ENCODE measurements around the gene RAD51AP1.
"Not testable (repeated sequence)": the region's sequence is repeated elsewhere in the genome, so short reads cannot be mapped to it uniquely, and the experiment has no call there.

RAD51AP1 gene, protein sequence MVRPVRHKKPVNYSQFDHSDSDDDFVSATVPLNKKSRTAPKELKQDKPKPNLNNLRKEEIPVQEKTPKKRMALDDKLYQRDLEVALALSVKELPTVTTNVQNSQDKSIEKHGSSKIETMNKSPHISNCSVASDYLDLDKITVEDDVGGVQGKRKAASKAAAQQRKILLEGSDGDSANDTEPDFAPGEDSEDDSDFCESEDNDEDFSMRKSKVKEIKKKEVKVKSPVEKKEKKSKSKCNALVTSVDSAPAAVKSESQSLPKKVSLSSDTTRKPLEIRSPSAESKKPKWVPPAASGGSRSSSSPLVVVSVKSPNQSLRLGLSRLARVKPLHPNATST
- 1.1 reads per million for total RNA-seq

DNA sequence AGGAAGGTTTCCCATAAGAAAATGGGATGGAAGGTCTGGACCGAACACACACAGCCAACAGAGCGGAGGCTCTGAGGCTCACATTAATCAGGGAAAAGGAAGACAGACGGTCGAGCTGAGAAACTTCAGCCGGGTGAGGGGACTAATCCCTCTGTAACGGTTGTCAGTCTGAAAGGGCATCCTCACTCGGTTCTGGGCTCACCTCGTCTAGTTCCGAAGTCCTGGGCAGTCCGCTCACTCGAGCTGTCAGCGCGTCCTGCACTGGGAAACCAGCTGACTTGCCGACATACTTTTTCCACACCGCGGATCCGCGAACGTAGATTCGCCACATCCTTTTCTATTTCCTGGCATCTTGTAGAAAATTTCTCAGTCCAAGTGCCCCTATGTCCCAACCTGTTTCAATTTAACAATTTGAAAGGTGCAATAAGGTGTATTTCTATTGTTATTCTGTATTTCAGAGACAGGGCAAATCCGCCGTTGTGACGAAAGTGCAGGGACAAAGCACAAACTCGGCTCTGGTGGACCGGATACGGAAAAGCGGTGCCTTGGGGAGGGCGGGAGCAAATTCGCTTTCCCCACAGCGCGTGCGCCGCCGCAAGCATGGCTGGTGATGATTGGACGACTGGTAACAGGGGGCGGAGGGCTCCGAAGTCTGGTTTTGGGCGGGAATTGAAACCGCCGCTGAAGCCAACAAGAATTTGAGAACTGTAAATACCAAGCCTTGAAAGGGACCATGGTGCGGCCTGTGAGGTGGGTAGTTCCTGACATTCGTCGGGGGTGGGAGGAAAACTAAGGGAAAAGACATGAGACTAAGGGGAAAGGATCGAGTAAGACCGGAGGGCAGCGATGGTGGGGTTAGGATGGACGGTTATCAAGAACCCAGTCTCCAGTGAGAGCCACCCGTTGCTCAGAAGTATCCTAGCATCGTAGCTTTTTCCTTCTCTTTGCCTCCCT is at the start of gene RAD51AP1:
Gene RAD51AP1, plus strand, starts transcription at position 684 of the 954 bp plus-strand sequence. Its CDS starts 50 bp downstream, at position 734.
- DNase-seq, result peak; percentile 93

DNA sequence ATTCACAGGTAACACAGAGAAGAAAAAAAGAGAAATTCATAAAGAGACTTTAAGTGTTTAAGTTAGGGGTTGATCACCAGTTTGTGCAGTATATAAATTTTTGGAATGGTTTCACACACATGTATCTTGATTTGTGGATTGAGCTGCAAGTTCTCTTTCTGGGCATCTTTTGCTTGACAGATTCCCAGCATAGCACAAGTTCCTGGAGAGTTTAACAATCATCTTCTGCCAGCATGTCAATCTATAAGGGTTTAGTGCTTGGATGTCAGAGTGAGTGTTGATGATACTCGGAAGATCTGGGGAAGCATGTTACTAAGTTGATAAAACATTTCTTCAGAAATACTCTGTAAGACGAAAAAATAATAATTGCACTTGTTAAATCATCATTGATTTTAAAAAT is 49.1 kb upstream of the RAD51AP1 start:
- no peak for DNase-seq

DNA sequence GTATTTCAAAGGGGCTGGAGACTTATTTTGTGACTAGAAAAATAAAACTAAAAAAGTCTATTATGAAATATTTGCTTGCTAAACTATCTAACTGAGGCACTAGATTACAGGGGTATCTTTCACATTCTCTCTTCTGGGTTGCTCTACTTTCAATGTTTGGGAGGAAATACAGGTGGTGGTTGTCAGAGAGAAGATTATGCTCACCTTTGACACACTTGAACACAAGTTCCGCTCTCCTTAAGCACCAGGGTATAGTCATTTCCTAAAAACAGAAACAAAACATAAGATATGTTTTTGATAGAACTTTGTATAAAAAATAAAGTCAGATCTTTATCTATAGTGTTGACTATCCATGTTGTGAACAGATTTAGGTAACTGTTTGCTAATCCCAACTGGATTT is 47.7 kb upstream of the RAD51AP1 start:
- DNase-seq, result no peak

DNA sequence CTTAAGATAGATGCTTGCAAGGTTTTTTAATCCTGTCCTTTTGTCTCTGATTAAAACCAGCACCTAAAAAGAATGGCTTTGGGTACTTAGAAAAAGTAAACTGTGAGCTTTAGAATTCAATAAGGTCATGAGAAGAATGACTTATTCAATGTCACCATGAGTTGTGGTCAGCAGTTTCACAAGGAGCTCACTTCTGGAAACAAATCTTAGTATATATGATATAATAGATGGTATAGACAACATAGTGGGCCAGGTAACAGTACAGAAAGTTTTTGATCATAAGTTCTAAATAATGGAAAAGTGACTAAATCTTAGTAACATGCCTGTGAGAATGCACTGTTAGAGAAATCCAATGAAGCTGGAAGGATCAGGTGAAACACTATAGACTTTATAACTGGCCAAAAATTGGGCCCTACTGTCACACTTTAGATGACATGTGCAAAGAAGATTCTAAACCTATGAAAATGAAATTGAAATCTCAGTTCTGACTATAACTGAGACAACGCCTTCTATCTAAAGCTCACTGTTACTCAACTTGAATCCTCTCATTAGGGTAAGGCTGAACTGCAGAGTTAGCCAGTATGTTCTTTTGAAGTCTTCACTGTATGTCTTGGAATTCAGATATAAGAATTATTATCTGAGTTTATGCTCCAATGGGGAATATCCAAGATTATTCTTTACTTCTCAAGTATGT is 42.4 kb upstream of the RAD51AP1 start:
- no peak for DNase-seq

DNA sequence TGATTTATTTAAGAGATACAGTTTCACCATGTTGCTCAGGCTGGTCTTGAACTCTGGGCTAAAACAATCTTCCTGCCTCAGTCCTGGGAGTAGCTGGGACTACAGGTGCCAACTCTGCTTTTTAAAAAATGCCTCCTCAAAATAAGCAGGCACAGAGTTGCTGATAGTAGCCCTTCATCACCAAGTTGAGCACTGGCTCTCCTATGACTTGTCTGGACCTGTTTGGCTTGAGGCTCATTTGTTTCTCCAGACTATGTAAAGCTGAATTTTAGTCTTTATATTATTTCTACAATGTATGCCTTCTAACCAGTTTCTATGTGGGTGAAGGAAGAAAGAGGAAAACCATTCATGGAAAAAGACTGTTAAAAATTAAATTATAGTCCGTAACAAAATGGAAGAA is 39.5 kb upstream of the RAD51AP1 start:
- no peak for DNase-seq

DNA sequence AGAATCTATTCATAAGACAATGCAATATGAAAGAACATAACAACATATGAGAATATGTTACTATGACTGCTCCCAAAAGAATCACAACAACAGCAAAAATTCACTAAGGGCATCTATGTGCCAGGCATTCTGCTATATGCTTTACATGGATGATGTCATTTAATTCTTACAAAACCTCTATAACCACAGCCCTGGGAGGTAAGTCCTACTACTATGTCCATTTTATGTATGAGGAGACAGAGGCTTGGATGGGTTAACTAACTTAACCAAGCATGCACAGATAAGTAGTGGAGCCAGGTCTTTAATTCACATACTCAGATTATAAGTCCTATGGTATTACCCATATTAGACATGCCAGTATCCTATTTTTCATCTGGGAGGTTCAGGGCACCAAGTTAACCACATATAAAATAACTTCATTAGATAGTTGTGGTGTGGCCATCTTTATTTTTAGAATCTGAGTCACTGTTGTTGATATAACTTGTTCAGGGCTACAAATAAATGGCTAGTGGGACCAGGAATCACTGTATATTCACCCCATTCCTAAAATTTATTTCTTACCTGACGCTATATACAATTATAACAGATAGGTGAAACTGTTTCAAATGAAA is 33.2 kb upstream of the RAD51AP1 start:
- DNase-seq, result no peak

DNA sequence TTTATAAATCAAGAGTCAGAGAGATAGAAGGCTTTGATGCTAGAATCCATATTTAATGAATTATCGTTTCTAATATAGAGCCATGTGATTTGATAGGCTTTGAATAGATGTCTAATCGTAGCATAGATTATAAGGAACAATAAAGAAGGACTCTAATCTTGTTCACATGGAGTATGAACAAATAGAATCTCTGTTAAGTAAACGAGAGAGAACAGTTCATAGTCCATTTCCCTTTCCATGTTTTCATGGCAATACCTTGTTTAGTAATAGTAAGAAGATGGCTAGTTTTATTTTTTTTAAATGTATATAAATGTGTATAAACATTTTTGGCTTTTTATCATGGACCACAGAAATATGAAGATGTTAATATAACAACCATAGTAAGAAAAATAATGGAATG is 32.3 kb upstream of the RAD51AP1 start:
- DNase-seq, result no peak

DNA sequence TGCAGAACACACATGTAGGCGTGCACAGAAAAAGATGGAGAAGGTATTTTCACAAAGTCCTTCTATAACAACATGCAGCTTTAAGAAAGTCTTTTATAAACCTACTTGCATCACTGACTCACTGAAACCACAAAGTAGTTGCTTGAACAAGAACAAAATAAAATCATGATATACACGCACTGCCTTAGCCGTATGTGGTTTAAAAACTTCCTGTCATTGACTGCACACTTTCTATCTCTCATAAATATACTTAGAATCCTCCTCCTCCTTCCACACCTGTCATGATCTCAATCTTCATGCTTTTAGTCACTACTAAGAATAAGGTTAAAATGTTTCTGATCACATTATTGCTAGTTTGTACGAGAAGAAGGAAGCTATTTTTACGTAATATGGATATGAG is 31.8 kb upstream of the RAD51AP1 start:
- no peak for DNase-seq

DNA sequence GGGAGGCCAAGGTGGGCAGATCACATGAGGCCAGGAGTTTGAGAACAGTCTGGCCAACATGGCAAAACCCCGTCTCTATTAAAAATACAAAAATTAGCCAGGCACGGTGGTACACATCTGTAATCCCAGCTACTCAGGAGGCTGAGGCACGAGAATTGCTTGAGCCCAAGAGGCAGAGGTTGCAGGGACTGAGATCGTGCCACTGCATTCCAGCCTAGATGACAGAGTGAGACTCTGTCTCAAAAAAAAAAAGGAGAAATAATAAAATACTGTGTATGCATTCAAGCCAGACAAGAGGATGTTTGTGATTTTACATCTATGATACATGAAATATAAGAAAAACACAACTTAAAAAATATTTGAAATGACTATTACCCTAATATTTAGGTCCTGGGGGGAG is 30.2 kb upstream of the RAD51AP1 start:
- not testable (repeated sequence) for DNase-seq

DNA sequence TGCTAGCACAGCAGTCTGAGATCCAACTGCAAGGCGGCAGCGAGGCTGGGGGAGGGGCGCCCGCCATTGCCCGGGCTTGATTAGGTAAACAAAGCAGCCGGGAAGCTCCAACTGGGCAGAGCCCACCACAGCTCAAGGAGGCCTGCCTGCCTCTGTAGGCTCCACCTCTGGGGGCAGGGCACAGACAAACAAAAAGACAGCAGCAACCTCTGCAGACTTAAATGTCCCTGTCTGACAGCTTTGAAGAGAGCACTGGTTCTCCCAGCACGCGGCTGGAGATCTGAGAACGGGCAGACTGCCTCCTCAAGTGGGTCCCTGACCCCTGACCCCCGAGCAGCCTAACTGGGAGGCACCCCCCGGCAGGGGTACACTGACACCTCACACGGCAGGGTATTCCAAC is 29.4 kb upstream of the RAD51AP1 start:
- not testable (repeated sequence) for DNase-seq

DNA sequence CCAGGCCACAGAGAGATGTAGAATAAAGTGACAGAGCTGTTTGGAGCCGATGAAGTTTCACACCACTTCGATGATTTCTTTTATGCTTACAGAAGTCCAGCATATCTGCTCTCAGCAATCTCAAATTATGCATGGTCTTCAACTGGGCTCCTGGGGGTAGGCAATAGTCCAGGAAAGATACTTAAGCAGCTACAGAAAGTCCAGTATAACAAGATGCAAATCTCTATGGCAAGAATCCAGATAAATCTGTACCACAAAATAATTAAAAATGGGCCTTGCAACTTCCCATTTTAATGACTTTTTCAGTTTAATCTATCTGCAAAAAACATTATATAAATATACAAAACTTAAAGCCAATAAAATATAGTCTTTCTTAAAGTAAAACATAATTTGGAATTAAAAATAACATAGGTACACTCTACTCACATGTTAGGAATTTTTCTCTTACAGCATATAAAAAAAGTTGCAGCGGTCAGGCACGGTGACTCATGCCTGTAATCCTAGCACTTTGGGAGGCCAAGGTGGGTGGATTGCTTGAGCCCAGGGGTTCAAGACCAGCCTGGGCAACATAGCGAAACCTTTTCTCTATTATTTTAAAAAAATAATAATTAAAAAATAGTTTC is 20.5 kb upstream of the RAD51AP1 start:
- no peak for DNase-seq

DNA sequence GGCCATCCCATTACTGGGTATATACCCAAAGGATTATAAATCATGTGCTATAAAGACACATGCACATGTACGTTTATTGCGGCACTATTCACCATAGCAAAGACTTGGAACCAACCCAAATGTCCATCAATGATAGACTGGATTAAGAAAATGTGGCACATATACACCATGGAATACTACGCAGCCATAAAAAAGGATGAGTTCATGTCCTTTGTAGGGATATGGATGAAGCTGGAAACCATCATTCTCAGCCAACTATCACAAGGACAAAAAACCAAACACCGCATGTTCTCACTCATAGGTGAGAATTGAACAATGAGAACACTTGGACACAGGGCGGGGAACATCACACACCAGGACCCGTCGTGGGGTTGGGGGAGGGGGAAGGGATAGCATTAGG is 15.2 kb upstream of the RAD51AP1 start:
- not testable (repeated sequence) for DNase-seq

DNA sequence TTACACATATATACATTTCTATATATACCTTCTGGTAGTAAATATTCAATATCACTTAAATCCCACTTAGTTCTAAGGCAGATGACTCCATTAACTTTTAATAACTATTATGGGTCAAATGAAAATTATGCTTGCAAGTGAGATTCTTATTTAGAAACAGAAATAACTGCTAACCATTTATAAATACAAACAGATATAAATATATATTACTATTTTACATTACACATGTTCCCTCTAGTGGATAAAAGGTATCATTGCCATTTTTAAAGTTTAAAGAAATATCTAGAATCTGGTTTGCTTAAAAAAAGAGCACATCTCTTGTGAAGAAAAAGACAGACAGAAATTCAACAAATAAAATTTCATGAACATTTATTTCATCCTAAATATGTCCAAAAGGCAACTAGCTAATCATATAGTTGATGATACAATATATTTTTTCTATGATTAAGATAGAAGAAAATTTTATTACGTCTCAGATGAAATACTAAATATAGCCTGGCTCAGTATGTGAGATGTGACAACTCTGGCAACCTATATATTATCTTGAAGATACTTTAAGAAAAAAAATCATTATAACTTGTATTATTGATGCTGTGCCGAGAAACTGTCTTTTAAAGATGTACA is 11.7 kb upstream of the RAD51AP1 start:
- no peak for DNase-seq

DNA sequence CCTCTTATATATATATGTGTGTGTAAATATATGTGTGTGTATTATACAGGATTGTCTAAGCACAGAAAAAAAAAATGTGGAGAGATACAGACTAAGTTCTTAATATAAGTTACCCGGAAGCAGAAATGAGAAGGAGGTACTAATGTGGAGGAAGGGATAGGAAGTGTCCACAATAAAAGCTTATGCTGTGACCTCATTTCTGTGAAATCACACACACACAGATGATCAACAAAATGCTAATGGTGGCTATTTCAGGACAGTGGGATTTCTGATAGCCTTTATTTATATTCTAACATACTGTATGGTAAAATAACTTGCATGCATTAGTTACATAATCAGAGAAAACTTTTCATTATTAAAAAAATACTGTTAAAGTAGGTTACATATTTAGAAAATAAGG is 8.5 kb upstream of the RAD51AP1 start:
- DNase-seq, result no peak

DNA sequence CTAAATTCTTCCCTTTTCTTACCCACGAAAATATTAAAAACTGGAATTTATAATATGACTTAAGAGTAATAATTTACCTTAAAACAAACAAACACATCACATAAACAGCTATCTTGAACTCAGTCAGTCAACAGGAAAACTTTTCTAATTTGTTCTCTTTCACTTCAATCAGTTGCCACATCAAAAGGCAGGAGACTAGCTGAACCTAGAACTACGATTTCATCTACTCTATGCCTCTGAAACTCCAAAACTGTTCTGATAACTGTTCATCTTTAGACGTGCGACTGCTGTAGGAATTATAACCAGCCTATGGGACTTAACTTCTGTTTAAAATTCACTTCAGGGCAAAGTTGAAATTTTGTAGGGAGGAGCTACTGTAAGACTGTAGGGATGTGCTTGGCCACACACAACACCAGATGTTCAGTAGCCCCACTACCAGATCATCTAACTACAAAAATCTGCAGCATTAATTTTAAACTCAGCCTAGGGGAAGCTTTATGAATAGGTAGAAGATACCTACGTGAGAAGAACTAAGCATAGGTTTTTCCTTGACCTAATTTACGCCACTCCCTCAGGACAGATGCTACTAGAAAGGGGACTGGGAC is 7.6 kb upstream of the RAD51AP1 start:
- DNase-seq, result no peak

DNA sequence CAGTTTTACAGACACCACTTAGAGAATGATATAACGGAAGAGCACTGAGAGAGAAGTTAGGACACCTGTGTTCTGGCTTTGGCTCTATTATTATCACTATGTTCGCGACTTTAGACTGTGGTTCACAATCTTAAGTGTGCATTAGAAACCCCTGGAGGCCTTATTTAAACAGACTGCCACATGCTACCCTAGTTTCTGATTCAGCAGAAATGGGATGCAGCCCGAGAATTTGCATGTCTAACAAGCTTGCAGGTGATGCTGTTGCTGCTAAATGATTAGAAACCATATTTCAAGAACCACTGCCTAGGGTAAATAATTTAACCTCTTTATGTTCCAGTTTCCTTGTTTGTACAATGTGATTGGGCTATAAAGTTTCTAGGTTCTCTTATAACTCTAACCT is 3.6 kb upstream of the RAD51AP1 start:
- DNase-seq, result no peak

DNA sequence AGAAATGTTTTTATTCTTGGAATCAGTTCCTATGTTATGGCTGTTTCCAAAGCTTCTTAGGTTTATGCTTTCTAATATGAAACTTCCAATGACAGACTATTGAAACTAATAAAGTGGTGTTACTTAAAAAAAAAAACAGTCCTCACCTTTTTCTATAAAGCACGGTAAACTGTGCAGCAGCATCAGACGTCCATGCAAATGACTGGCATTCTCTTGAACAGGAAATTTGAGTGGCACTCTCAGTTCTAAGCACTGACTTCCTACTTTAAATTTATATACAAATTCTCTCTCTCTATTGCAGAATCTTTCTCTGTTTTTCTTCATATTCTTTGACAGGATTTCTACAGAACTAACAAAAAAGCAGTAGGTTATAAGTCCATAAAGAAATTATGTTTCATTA is 2.8 kb upstream of the RAD51AP1 start:
- no peak for DNase-seq

DNA sequence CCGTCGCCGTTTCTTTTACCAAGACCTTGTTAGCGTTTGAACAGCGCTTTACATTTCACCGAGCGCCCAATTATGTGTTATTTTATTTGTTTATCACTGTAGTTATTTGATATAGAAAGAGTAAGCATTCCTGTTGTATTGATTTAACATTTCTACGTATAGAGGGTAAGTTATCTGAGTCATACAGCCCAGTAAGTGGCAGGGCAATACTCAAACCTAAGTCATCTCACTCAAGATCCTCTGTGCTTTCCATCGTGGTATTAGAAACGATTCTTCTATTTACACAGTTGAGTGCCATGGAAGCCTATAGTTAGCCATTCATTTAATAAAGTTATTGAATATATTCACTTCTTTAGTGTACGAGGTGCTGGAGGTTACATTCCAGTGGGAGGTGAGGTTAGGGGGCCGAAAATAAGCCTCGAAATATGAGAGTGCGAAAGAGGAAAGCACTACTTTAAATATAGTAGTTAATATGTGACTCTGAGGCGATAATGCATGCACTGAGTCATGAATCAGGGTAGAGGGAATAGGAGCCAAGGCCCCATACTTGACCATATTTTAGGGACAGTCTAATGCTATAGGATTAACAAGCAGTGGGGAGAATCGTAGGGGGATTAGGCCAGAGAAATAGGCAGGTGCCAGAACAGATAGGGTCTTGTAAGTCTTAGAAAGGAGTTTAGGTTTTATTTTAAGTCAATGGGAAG is 629 bp downstream of the RAD51AP1 start:
- no peak for DNase-seq

DNA sequence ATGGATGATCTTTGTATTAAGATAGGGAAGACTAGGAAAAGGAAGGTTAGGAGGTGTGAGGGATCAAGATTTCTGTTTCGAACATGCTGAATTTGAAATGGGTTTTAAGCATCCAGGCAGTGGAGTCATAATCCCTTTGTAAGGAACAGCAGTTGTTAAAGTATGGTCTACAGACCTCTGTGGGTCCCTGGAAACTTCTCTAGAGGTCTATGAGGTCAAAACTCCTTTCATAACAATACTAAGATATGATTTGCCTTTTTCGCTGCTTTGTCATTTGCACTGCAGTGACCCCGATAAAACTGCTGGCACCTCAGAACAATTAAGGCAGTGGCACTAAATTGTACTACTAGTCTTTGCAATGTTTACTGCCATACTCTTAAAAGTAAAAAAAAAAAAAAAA is 1.5 kb downstream of the RAD51AP1 start:
- DNase-seq, result no peak

DNA sequence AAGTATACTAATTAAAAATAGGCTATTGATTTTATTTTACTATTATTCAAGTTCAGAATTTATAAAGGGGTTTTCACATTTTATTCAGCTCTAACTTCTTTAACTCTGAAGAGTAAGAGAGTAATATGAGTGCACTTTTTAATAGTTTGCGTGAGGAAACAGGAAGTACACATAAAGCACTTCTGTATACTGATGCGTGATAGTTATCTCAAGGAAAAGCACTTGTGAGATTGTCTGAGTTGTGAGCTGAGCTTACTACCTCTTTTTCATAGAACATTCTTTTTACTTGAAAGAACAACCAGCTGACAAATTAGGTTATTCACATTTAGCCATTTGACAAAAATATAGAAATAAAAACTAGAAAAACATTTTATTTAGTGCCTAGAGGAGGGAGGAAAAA is 1.9 kb downstream of the RAD51AP1 start:
- DNase-seq, result no peak

DNA sequence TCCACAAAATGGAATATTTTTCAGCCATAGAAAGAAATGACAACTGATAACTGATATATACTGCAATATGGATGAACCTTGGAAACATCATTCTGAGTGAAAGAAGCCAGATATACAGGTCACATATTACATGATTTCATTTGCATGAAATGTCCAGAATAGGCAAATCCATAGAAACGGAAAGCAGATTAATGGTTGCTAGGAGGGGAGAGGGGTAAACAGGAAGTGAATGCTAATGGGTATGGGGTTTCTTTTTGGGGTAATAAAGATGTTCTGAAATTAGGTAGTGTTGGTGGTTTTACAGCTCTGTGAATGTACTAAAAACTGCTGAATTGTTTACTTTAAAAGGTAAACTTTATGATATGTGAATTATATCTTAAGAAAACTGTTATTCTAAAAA is 6.5 kb downstream of the RAD51AP1 start:
- DNase-seq, result no peak
